Fibroblast of skin of back (primary cell): ENCODE measurements around the gene ADAM12.

Source experiments
- DNase-seq: peaks from one replicate; pipeline ENCODE4 v3.0.0-alpha.2; 2013

The ADAM12 gene

GRCh38 chr10:126043389-126043788 lies 344.9 kb downstream of the ADAM12 start:
- DNase-seq = no peak

- no peak for DNase-seq
These were observed 345.4 kb downstream of the ADAM12 start for GRCh38 chr10:126042906-126043305.

DNA sequence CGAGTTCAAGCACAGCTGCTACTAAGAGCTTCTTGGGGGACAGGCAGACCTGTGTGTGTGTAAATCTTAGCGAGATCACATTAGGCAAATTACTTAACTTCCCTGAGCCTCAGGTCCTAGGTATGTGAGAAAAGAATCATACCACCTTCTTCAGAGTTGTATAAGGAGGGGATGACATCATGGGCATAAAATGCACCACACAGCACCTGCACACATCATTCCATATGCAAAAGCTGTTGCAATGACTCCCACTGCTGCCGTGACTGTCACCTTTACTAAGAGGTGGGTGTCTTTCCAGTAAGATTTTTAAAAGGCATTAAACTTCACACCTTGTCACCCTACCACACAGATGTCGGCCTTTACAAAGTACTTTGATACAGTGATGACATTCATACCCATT lies 345.9 kb downstream of the ADAM12 start:
- DNase-seq = no peak

DNA sequence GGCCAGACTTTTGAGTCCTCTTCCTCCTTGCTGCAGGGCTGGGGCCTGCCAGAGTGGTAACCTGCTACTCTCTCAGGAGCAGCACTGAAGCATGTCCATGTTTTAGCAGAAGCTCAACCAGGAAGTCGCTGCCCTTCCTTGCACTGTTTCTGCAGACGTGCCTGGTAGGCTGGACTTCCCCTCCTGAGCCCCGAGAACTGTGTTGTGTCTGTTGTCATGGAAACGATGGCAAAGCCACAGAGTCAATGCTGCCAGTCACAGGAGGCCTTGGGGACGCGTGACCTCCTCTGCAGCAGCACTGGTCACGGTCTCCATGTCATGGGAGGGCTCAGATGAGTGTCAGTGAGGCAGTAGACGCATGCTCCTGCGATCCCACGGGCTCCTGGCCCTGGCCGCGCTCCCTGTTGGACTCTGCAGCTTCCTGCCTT lies 346.5 kb downstream of the ADAM12 start:
- peak; percentile 63 for DNase-seq

DNA sequence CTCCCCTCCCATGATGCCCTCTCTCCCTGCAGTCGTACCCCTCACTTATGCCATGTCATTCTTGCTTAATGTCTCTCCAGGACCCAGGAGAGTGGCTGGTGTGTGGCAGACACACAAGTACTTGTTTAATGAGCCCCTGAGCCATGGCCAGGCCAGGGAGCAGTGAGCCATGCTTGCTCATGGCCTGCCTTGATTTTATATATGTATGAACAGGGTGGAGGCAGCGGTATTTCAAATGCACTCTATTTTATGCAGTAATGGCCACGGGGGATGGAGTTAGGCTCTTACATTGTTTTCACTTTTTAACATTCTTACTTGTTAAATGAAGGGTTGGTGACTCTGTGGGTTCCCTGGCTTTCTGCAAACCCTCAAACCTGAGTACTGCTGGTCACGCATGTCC lies 347.2 kb downstream of the ADAM12 start:
- DNase-seq = no peak

DNA sequence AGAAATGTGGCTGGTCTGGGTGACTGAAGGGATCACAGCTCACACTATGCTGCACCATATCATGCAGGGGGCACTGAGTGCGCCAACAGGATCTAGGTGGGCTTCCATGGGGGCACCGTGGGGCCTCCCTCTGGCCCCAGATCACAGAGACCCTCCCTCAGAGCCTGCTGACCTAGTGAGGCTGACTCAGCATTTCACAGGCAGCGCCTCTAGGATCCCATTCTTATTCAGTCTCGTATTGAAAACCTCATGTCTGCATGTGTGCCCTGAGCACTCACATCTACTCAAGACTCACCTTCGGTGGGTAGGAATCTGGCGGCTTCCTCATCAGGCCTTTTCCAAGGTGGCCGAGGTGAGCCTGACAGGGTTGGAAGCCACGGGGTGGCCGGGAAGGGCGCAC lies 350.3 kb downstream of the ADAM12 start:
- no peak for DNase-seq

GRCh38 chr10:126036515-126036914 lies 351.8 kb downstream of the ADAM12 start:
- no peak for DNase-seq

- DNase-seq = no peak
These were observed 353.7 kb downstream of the ADAM12 start for GRCh38 chr10:126034586-126034985.

DNA sequence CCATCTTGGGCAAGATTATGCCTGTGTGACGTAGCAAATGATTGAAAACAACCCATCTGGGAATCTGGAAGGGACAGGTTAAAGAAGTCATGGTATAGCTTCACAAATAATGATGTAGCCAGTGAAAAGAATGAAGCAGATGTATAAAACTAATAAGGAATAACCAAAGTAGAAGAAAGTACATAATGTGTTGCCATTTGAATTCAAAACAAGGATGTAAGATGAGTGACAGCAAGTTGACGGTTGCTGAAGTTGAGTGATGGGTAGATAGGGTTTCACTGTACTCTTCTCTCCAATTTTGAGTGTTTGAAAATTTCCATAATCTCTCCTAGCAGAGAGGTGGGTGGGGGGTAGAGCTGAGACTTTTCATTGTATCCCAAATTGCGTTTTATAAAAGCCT lies 358.3 kb downstream of the ADAM12 start:
- no peak for DNase-seq

DNA sequence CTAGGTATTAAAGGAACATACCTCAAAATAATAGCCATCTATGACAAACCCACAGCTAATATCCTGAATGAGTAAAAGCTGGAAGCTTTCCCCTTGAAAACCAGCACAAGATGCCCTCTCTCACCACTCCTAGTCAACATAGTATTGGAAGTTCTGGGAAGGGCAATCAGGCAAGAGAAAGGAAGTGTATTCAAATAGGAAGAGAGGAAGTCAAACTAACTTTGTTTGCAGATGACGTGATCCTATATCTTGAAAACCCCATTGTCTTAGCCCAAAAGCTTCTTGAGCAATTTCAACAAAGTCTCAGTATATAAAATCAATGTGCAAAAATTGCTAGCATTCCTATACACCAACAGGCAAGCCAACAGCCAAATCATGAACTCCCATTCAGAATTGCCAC lies 360.6 kb downstream of the ADAM12 start:
- no peak for DNase-seq

GRCh38 chr10:126022841-126023240 lies 365.4 kb downstream of the ADAM12 start:
- DNase-seq = no peak

DNA sequence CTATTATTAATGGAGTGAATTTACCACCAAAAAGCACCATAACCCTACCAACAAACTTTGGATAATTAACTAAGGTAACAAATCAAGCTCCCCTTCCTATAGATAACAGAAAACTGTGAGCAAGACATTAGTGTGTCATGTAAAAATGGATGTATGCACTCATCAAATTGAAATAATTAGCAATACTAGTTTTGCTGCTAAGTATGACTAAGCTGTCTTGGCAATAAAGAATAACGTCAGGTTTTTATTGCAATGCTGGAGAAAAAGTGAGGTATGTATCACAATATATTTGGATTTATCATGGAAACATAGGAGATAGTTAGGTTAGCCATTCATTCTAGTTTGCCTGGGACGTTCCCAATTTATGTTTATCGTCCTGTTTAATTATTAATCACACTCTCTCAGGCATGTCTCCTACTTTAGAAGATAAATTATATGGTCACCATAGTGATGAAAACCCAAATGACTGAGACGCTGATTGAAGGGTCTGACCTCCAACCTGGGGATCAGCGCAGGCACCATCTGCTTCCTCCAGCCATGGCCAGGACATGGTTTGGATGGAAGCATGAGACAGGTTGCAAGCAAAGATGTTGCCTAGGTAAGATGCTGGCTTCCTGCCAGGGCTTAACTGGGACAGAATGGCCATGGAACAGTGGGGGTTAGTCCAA lies 366.3 kb downstream of the ADAM12 start:
- DNase-seq = no peak

- peak; percentile 58 for DNase-seq
These were observed 370.2 kb downstream of the ADAM12 start for GRCh38 chr10:126017961-126018560.

GRCh38 chr10:126016882-126017281 lies 371.4 kb downstream of the ADAM12 start:
- no peak for DNase-seq

GRCh38 chr10:126016156-126016805 lies 372.0 kb downstream of the ADAM12 start:
- DNase-seq = no peak

- DNase-seq = peak; percentile 16
These were observed 372.9 kb downstream of the ADAM12 start for GRCh38 chr10:126015413-126015812.

DNA sequence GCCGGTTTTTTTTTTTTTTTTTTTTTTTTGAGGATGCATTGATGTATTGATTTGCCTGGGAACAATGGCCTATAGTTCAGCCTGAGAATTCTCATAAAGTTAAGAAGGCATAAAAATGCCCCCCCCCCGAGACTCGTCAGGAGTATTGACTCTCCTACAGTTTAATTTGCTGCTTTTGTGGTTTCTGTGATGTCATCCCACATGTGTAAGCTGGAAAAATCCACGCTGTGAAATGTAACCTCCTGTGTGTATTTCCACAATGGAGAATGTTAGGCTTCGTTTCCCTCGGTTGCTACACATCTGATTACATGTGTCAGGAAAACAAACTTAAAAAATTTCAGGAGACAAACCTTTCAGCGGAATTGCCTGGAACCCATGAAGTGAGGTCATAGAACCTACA lies 374.0 kb downstream of the ADAM12 start:
- DNase-seq = peak; percentile 58

GRCh38 chr10:126013489-126014281 lies 374.6 kb downstream of the ADAM12 start:
- DNase-seq = peak; percentile 83

DNA sequence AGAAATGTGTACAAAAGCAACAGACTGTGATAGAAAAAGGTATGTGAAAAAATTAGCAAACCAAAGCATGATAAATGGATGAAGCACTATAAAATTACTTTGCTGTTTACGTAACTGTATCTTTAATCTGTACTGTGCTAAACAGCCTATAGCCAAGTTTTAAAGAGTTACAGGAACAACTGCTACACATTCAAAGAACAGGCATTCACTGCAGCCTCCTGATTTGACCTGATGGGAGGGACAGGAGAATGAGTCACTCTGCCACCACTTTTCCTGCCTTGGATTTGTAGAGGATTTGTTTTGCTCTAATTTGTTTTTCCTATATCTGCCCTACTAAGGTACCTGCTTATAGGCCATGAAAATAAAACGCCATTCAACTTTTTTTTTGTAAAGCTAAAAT lies 375.8 kb downstream of the ADAM12 start:
- peak; percentile 51 for DNase-seq

- no peak for DNase-seq
These were observed 376.3 kb downstream of the ADAM12 start for GRCh38 chr10:126011995-126012394.

DNA sequence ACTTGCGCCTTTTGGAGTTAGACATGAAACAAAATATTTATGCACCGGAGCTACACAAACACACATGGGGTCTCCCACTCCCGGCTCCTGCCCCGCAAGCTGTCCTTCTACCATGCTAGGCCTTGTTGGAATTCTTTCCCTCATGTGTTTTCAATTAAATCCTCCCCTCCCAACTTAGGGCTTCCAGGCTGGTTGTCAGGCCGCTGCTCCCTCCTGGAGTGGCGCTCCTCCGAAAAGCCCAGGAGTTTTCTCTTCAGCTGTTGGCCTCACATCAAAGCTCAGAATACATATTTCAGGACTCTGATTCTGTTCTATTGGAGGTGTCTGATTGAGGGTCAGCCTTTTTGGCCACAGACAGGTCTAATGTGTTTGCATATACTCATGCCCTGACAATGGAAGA lies 378.6 kb downstream of the ADAM12 start:
- DNase-seq = peak; percentile 46

DNA sequence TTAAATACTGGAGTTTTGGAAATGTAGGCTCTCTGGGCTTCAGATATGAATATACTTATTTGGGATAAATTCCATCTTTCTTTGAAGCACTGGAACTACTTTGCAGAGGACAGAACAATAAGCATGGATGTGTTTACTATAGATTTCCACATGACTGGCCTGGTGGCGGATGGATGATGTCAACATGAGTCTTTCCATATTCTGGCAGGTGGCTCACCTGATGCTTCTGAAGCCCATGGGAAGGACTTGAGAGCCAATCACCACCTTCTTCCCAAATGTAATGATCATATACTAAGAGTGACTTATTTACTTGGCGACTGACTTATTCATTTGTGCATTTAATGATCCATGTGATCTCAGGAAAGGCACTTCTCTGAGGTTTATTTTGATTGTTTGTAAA lies 381.4 kb downstream of the ADAM12 start:
- DNase-seq = no peak

GRCh38 chr10:126006264-126006663 lies 382.0 kb downstream of the ADAM12 start:
- no peak for DNase-seq
